Loucy (cell line): ENCODE results near the gene AFAP1L1.

ENCODE experiments used
- EZH2phosphoT487 ChIP-seq: fragments of 200-600 bp; IDR thresholded peaks from 2 replicates; pipeline ENCODE4 v1.6.1; 2018; ENCODE audit warnings: antibody characterized with exemption, mild to moderate bottlenecking, moderate library complexity, borderline replicate concordance
- TF ChIP-seq, protein P1 (sequence below): fragments of 200-600 bp; sonication (generic); conservative IDR thresholded peaks from 2 replicates; pipeline ENCODE4 v1.5.1; 2014; ENCODE audit warnings: mild to moderate bottlenecking, antibody characterized with exemption, low read length

DNA sequence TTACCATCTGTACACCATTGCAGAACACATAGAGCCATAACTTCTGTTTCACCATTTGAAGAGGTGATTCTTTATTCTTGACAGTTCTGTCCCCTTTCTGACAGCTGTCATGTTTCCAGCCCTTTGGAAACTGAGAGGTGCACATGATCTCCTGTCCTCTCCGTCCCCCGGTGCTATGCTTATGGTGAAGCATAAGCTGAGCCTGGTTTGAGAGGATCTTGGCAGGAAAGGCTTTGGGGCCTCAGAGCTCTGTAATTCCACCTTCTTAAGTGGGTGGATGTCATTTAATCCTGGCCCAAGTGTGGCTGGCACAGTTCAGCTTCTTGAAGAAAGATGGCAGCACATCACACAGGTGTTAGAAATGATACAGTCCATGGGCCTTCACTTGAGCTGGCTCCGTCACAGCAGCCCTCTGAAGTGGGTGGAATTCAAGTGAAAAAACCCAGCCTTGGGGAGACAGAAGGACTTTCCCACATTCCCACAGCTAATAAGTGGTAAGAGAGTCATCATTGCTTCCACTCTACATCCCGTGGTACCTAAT is 43.0 kb downstream of the AFAP1L1 start:
- TF ChIP-seq, protein P1, sequence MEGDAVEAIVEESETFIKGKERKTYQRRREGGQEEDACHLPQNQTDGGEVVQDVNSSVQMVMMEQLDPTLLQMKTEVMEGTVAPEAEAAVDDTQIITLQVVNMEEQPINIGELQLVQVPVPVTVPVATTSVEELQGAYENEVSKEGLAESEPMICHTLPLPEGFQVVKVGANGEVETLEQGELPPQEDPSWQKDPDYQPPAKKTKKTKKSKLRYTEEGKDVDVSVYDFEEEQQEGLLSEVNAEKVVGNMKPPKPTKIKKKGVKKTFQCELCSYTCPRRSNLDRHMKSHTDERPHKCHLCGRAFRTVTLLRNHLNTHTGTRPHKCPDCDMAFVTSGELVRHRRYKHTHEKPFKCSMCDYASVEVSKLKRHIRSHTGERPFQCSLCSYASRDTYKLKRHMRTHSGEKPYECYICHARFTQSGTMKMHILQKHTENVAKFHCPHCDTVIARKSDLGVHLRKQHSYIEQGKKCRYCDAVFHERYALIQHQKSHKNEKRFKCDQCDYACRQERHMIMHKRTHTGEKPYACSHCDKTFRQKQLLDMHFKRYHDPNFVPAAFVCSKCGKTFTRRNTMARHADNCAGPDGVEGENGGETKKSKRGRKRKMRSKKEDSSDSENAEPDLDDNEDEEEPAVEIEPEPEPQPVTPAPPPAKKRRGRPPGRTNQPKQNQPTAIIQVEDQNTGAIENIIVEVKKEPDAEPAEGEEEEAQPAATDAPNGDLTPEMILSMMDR, result peak; percentile 38
- no peak for TF ChIP-seq EZH2phosphoT487
